Right hindlimb (tissue), 1 donor: ENCODE data around the gene P2RX1.
"Not testable (repeated sequence)": the region's sequence is repeated elsewhere in the genome, so short reads cannot be mapped to it uniquely, and the experiment has no call there.

Experiments
- DNase-seq: peaks from one replicate; pipeline ENCODE4 v3.0.0-alpha.2; 2018

P2RX1 gene

GRCh38 chr17:3885271-3885670 lies 31.0 kb downstream of the P2RX1 start:
- no peak for DNase-seq

GRCh38 chr17:3884188-3884587 lies 32.1 kb downstream of the P2RX1 start:
- DNase-seq, result no peak

DNA sequence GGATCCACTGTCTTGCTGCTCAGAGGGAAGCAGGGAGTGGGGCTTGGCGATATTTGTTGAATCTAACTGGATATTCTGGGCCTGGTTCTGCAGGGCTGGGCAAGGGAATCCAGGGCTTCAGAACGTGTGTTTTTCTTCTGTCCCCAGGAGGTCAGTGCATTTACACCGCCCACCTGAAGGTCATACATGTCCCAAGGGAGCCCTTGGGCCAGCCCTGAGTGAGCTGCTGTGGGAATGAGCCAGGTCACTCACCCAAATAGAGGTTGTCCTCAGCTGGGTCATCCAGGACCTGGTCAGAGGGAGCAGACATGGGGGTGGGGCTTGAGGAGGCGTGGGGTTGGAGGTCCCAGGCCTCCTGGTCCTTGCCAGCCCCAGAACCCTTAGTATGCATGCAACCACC lies 34.0 kb downstream of the P2RX1 start:
- no peak for DNase-seq

GRCh38 chr17:3880983-3881382 lies 35.3 kb downstream of the P2RX1 start:
- DNase-seq, result no peak

DNA sequence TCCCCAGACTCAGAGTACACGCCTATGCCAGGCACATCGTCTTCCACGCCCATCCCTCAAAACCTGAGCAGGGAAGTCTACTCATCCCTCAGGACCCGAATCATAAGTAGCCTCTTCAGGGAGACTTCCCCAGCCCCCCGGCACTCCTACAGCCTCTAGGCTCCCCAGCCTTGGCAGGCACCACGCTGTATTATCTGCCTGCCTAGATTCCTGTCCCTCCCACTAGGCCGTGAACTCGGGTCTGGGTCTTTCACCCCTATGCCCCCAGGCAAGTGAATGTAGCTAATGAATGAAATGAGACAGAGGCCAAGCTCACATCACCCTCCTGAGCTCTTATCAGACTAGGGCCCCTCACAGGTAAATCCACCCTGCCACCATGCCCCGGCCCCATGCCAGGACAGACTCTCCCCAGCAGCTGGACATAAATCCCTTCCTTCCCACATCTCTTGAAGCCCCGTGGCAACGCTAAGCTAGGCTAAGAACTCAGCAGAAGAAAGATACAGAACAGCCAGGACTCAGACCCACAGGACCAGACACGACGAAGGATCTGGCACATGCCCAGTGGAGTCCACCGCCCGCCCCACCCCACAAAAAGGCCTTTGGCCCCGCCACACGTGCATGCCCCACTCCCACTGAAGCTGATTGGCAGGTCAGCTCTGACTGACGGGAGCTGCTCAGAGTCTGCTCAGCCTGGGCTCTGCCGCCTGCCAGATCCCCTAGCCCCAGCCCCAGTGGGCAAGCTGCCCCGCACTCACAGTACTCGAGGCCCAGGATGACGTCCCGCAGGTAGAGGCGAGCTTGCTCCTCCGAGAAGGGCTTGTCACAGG lies 36.5 kb downstream of the P2RX1 start:
- peak; percentile 40 for DNase-seq

DNA sequence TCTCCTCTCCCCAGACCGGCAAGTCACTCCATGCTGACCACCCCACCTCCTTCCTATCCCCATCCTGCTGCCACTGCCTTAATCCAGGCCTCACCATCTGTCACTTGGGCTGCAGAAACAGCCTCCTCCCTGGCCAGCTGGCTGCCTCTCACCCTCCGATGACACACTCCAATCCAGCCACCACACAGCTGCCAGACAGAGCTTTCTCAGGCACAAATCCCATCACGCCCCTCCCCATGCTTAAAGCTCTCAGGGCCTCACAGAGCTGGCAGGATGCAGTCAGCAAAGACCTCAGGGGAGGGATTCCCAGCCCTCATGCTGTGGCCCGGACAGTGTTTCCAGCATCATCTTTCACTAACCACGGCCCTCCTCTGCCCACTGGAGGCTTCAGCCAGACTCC lies 37.1 kb downstream of the P2RX1 start:
- peak; percentile 90 for DNase-seq

DNA sequence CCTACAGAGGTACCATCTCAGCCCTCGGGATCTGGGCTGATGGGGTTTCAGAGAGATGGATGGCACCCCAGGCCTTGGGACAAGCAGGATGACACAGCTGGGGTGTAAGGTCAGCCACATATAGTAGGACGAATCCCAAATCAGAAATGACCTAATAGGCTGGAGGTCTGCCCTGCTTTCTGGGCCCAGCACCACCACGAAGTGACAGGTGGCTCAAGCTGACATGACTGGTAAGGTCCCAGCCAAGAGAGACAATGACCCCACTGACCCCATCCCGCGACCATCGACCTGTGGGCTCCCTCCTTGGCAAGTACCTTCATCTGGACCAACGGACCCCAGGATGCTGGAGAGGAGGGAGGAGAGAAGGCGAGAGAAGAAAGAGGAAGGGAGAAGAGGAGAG lies 39.0 kb downstream of the P2RX1 start:
- no peak for DNase-seq

GRCh38 chr17:3875317-3875716 lies 40.9 kb downstream of the P2RX1 start:
- DNase-seq, result no peak

GRCh38 chr17:3873862-3874261 lies 42.4 kb downstream of the P2RX1 start:
- DNase-seq, result no peak

DNA sequence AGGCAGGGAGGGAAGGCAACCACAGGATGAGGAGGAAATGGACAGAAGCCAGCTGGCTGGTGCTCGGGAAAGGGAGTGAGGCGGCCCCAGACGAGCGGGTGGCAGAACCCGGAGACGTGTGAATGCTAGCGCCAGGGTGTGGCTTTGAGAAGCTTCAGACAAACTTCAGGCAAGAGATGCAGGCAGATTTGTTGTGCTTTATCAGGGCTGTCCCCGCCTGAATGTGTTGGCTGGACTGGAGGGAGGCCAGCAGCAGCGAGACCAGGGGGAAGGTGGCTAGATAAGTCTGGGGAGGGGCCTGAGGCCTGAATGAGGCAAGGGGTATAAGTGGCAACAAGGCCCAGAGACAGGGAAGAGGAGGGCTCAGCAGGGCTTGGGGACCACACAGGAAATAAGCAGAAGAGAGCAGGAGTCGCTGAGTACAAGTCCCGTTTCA lies 45.4 kb downstream of the P2RX1 start:
- no peak for DNase-seq

DNA sequence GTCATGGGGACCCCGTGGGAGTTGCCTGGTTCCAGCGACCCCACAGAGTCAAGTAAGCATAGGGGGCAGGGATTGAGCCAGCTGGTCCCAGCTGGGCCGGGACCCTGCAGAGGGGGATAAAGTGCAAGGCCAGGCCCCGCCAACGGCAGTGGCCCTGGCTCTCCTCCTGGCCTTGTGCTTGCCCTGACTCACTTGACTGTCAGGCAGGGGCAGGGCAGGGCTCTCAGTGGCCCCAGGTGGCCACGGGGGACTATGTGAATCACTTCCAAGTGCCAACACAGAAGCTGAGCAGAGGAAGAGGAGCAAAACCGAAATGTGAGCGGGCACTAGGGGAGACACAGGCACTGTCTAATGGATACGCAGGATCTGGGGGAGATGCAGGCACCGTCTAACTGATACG lies 48.7 kb downstream of the P2RX1 start:
- DNase-seq, result no peak

GRCh38 chr17:3867106-3867505 lies 49.2 kb downstream of the P2RX1 start:
- no peak for DNase-seq

GRCh38 chr17:3866276-3866675 lies 50.0 kb downstream of the P2RX1 start:
- peak; percentile 65 for DNase-seq

DNA sequence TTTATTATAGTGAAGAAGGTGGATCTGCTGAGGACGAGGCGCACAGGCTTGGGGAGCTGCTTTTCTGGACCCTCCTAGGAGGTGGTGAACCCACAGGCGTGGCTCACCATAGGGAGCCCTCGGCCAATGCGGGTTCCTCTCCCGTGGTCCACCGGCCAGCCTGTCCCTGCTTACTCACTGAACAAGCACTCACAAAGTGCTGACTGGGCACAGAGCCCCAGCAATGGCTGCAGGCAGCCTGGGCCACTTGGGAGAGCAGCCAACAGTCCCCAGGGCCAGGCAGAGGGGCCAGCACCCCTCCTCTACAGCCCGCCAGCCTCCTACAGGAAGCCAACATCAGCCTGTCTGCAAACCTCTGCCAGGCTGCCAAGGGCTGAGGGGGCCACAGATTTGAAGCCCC lies 51.1 kb downstream of the P2RX1 start:
- DNase-seq, result no peak

DNA sequence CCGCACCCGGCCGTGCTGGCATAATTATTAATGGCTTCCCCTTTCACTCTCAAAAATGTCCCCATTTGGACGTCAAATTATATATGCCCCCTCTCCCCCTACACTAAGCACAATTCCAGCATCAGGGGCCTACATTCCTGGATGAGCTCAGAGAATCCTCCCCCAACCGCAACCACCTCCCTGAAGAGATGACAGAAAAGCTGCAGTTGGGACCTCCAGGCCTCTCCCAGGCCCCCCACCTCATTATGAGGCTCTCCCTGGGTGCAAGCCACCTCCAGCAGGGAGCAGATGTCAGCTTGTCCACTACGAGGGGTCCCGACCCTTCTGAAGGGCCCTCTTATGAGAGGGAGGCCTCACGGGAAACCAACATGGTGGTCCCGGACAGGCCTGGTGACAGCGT lies 51.7 kb downstream of the P2RX1 start:
- no peak for DNase-seq

DNA sequence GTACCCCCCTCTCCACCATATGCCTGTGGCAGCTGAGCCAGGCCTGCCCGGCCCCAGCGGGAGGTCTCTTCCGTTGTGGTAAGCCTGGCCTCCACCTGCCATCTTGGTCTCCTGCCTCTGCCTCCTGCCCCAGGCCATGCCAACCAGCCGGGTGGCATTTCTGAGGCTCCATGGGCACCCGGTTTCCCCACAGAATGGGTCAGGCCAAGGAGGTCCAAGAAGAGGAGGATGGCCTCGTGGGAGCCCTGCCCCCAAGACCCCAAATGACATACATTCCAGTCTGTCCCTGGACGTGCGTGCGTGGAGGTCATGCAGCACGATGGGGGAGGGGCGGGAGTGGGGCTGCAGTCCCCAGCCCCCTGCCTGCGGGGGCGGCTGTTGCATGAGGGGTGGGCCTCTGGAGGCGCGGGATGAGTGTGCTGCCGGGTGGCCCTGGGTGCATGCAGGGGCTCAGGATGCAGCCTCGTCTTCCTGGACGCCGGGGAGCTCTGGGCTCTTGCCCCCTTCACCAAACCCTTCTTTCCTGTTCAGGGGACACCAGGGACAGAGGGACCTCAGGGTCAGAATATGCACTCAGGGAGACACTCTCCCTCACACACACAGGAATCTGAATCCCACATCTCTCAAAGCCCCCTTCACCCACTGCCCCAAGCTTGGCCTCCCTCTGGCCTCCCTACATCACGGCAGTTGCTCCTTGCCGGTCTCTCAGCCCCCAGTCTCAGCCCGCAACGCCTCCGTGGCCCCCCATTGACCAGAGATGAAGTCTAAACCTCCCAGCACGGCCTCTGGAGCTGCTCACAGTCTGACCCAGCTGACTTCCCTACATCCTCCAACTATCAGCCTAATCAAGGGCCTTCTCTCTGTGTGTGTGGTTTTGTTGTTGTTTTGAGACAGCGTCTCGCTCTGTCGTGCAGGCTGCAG lies 54.2 kb downstream of the P2RX1 start:
- no peak for DNase-seq

DNA sequence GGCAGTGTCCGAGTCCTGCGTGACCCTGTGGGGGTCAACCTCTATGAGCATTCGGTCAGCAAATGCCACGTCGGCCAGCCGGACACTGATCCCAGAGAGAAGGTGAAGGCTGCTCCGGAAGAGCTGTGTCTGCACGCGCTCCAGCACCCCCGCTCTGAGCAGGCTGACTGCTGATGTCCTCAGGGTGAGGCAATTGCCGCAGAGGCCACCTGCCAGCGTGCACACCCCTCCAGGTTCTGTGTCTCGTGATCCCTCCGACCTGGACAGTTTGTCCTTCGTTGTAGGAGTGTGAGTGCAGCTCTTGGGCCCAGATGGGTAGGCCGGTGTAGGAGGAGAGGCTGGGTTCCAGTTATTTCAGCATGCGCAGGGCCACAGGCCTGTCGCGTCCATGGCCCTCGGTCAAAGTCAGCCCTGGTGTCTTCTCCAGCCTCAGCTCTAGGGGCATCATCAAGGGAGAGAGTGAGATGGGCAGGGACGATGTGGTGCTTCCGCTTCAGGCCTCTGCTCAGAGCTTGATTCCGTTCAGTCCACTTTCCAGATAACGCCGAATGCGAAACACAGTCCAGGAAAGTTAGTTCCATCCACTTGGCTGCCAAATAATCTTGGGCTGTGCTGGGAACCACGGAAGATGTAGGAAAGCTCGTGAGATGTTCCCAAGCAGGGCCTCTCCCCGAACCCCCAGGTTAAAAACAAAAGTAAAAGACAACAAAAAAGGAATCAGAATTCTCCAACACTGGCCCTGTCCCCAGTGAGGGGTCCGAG lies 55.1 kb downstream of the P2RX1 start:
- DNase-seq, result no peak

DNA sequence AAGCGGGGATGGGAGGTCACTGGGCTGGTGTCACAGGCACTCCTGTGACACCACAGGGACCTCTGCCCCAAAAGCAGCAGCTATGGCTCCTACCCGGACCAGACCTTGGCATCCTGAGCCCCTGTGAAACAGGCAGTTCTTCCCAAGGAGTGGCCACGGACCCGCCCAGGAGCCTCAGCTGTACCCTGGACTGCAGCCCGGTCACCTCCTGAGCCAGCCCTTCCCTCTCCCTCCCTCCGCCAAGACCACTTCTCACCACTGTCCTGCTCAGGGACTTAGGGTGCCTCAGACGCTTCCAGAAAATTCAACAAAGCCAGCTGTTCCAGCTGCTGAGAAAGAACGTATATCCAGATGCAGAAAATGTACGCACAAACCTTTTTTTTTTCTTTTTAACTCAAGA lies 56.3 kb downstream of the P2RX1 start:
- peak; percentile 86 for DNase-seq

GRCh38 chr17:3857261-3858105 lies 58.8 kb downstream of the P2RX1 start:
- no peak for DNase-seq

DNA sequence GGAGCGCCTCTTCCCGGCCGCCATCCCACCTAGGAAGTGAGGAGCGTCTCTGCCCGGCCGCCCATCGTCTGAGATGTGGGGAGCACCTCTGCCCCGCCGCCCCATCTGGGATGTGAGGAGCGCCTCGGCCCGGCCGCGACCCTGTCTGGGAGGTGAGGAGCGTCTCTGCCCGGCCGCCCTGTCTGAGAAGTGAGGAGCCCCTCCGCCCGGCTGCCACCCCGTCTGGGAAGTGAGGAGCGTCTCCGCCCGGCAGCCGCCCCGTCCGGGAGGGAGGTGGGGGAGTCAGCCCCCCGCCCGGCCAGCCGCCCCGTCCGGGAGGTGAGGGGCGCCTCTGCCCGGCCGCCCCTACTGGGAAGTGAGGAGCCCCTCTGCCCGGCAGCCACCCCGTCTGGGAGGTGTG lies 62.1 kb downstream of the P2RX1 start:
- not testable (repeated sequence) for DNase-seq

DNA sequence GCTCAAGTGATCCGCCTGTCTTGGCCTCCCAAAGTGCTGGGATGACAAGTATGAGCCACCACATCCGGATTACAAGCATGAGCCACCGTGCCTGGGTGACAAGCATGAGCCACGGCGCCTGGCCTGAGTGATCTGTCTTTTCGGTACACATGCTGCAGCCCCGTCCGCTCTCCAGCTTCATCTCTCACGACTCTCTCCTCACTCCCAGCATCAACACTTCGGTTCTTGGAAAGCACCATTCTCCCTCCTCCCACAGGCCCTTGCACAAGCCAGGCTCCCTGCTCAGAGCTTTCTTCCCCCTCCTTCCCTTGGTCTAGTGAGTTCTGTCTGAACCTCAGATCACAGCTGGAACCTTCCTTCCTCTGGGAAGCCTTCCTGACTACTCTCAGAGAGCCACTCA lies 63.7 kb downstream of the P2RX1 start:
- DNase-seq, result no peak

DNA sequence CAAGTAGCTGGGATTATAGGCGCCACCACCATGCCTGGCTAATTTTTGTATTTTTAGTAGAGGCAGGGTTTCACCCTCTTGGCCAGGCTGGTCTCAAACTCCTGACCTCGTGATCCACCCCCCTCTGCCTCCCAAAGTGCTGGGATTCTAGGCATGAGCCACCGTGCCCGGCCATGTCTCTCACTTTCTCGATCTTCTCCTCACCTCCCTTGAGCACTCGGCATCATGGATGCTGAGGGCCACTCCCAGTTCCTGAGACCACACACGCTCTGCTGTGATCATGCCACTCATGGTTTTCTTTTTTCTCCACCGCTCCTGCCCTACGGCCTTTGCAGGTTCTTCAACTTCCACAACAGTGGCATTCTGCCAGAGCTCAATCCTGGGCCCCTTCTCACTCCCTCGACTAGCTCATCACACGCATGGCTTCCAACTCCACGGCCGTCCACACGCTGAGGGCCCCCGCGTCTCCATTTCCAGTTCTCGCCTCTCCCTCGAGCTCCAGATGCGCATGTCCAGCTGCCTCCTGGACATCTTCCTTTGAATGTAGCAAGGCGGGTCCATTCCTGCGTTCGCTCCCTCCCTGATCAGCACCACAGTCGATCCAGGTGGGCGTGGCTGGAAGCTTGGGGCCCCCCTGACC lies 64.7 kb downstream of the P2RX1 start:
- DNase-seq, result no peak
